Measurements from ENCODE around the gene PPP1R9B. TPM values are rescaled to one million over a fixed set of nuclear protein-coding genes. Genes with fewer than 3 reads are reported as not detected.

Gene PPP1R9B
- total RNA-seq, 4 donors from 2014 or later = 9.2 to 65.3 (median 20.6) TPM

GRCh38 chr17:50196826-50197225 is 46.3 kb upstream of the PPP1R9B start:
- no peak for TF ChIP-seq CTCF (IDR thresholded peaks at IDR 0.05)
- TF ChIP-seq POLR2A (IDR thresholded peaks at IDR 0.05) = no peak
- intact Hi-C loops (cut with DNase I; ENCODE audit: low total_unique reads) = no loop called here
- H3K4me3 ChIP-seq = no peak overlapping the region
- peaks cover 8 to 28% of the 10 kb centered on the region in 2 donors for H3K4me1 ChIP-seq
- DNase-seq = no peak
- H3K9me3 ChIP-seq = no peaks in the 10 kb centered on the region
- H3K27ac ChIP-seq = peak overlapping the region; percentile 83 to 96
- no peaks in the 10 kb centered on the region for H3K27me3 ChIP-seq
- H3K36me3 ChIP-seq = no peaks in the 10 kb centered on the region

GRCh38 chr17:50196036-50196435 is 45.6 kb upstream of the PPP1R9B start:
- no peak for DNase-seq
- no peaks in the 10 kb centered on the region for H3K9me3 ChIP-seq
- TF ChIP-seq CTCF (IDR thresholded peaks at IDR 0.05) (no peak), POLR2A (IDR thresholded peaks at IDR 0.05) (no peak)
- intact Hi-C loops (cut with DNase I; ENCODE audit: low total_unique reads) = no loop called here
- H3K4me1 ChIP-seq = peaks cover 8 to 28% of the 10 kb centered on the region in 2 donors
- peak overlapping the region; percentile 83 to 96 for H3K27ac ChIP-seq
- H3K4me3 ChIP-seq = no peak overlapping the region
- no peaks in the 10 kb centered on the region for H3K27me3 ChIP-seq
- no peaks in the 10 kb centered on the region for H3K36me3 ChIP-seq

DNA sequence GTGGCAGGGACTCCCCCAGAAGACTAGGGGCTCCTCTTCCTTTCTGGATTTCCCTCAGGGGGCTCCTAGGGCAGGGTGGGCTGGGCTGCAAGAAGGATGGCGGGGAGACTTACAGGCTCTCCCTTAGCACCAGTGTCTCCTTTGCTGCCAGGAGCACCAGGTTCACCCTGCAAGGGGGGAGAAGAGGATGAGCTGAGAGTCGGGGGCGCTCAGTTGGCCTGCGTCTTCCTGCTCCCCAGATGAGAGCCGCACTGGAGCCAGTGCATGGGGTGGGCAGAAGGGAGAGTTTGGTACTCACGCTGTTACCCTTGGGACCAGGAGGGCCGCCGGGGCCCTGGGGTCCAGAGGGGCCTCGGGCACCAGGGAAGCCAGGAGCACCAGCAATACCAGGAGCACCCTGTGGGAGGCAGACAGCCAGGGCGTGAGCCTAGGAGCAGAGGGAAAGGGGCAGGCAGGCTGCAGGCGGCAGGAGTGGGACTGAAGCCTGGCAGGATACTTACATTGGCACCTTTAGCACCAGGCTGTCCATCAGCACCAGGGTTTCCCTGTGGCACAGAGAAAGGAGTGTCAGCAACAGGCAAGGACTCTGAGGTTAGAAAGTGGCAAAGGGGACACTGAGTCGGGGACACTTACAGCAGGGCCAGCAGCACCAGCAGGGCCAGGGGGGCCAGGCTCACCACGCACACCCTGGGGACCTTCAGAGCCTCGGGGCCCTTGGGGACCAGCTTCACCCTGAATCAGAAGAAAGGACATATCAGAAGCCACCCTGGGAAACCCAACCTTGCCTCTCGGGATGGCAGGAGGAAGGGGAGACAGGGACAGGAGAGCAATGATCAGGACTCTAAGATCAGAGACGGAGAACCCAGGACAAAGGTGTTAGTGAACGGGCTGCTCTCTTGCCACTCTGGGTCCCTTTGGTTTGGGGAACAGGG is 44.7 kb upstream of the PPP1R9B start:
- H3K9me3 ChIP-seq = no peaks in the 10 kb centered on the region
- no peak for DNase-seq
- H3K27ac ChIP-seq = peak overlapping the region; percentile 83 to 96
- no peaks in the 10 kb centered on the region for H3K27me3 ChIP-seq
- TF ChIP-seq POLR2A (IDR thresholded peaks at IDR 0.05) = no peak
- no peak overlapping the region for H3K4me3 ChIP-seq
- intact Hi-C loops (cut with DNase I; ENCODE audit: low total_unique reads) = no loop called here
- peaks cover 8 to 28% of the 10 kb centered on the region in 2 donors for H3K4me1 ChIP-seq
- H3K36me3 ChIP-seq = no peaks in the 10 kb centered on the region

DNA sequence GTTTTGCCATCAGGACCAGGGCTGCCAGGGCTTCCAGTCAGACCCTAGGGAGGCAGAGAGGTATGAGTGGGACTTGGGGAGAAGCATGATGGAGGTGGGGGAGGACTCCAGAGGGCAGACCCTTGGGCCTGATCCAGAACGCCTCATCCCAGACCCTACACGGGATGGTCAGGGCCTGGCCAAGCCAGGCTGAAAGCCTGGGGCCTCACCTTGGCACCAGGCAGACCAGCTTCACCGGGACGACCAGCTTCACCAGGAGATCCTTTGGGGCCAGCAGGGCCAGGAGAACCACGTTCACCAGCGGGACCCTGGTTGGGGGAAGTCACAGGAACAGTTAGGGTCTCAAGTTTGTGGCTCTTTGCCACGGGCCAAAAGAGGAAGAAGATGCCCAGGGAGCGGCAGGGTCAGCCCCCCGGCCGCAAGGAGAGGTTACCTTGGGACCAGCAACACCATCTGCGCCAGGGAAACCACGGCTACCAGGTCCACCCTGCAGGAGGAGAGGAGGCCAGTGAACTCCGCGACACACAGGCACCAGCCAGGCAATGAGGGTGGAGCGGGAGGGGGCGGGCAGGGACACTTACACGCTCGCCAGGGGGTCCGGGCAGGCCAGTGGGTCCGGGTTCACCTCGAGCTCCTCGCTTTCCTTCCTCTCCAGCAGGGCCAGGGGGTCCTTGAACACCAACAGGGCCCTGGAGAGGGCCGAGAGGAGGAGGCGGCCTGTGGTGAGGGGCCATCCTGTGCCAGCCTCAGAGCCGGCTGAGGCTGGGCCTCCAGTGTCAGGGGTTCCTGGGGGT is 43.9 kb upstream of the PPP1R9B start:
- no peaks in the 10 kb centered on the region for H3K27me3 ChIP-seq
- no peak for DNase-seq
- no peaks in the 10 kb centered on the region for H3K9me3 ChIP-seq
- H3K4me3 ChIP-seq = no peak overlapping the region
- no peaks in the 10 kb centered on the region for H3K36me3 ChIP-seq
- peak overlapping the region; percentile 83 to 96 for H3K27ac ChIP-seq
- peaks cover 8 to 35% of the 10 kb centered on the region in 2 donors for H3K4me1 ChIP-seq
- intact Hi-C loops (cut with DNase I; ENCODE audit: low total_unique reads) = no loop called here
- no peak for TF ChIP-seq POLR2A (IDR thresholded peaks at IDR 0.05)
- TF ChIP-seq CTCF (IDR thresholded peaks at IDR 0.05) = no peak

DNA sequence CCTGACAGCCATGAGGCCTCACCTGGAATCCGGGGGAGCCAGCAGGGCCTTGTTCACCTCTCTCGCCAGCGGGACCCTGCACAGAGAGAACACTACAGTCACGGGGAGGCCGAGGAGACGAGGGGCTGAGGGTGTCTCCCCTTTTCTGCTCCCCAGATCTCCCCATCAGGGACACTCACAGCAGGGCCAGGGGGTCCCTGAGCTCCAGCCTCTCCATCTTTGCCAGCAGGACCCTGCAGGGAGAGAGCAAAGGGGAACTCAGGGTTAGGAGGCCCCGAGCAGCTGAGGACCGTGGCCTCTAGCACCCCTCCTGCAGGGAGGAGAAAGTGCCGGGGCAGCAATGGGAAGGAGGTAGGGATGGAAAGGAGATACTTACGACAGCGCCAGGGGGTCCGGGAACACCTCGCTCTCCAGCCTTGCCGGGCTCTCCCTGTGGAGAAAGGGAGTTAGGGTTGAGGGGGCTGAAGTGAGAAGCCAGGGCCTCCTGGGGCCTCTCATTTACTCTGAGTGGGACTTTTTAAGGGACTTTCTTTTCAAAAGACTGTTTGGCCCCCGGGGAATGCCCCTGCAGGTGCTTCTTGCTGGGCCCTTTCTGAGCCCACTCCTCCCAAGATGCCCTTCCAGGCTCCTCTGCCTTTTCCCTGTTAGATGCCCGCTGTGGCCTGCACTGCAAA is 42.3 kb upstream of the PPP1R9B start:
- Histone ChIP-seq H3K4me1 (peaks cover 0 to 32% of the 10 kb centered on the region in 2 donors), H3K9me3 (no peaks in the 10 kb centered on the region), H3K4me3 (no peak overlapping the region), H3K27ac (peak overlapping the region; percentile 82 to 96), H3K27me3 (no peaks in the 10 kb centered on the region), H3K36me3 (no peaks in the 10 kb centered on the region)
- intact Hi-C loops (cut with DNase I; ENCODE audit: low total_unique reads) = no loop called here
- TF ChIP-seq POLR2A (IDR thresholded peaks at IDR 0.05) (no peak), CTCF (IDR thresholded peaks at IDR 0.05) (no peak)
- no peak for DNase-seq

Data from uterus (tissue), 4 donors.